ENCODE results near the gene FXYD6.

DNA sequence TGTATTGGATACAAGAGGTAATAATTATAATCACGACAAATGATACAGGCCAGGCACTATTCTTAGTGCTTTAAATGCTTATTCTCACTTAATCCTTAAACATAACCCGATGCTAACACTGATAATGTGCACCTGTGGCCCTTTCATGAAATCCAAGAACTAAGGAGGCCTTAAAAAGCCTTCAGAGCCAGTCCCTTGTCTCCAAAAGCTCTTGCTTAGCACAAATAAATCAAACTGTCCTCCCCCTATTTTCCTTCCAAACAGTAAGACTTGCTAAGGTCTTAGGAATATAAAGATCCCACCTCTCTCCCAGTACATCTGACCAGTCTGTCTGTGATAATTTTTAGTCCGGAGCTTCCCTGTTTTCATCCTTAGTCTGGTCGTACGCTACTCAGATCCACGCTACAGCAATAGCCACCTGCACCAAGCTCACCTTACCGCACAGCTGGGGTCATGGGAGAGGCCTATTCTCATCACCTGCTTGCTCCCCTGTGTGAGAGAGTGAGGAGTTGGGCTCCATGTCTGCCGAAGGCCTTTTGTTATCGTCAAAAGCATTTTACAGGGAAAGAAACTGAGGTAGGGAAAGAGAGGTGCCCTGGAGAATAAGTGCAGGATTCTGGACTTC is 16.9 kb downstream of the FXYD6 start:
- TF ChIP-seq, protein P1, sequence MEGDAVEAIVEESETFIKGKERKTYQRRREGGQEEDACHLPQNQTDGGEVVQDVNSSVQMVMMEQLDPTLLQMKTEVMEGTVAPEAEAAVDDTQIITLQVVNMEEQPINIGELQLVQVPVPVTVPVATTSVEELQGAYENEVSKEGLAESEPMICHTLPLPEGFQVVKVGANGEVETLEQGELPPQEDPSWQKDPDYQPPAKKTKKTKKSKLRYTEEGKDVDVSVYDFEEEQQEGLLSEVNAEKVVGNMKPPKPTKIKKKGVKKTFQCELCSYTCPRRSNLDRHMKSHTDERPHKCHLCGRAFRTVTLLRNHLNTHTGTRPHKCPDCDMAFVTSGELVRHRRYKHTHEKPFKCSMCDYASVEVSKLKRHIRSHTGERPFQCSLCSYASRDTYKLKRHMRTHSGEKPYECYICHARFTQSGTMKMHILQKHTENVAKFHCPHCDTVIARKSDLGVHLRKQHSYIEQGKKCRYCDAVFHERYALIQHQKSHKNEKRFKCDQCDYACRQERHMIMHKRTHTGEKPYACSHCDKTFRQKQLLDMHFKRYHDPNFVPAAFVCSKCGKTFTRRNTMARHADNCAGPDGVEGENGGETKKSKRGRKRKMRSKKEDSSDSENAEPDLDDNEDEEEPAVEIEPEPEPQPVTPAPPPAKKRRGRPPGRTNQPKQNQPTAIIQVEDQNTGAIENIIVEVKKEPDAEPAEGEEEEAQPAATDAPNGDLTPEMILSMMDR (IDR thresholded peaks at IDR 0.05; ENCODE audit: control extremely low read depth in 1 of 3, insufficient read depth in 1 of 3, low read depth in 1 of 3, low read length in 3 of 3), result no peak
- TF ChIP-seq CREB1 (IDR thresholded peaks at IDR 0.05) (no peak), RAD21 (IDR thresholded peaks at IDR 0.05 in 1 of 2, conservative IDR thresholded peaks at IDR 0.05 in 1 of 2; ENCODE audit: low read depth in 2 of 2, low read length in 2 of 2) (no peak), MAFK (IDR thresholded peaks at IDR 0.05; ENCODE audit: low read depth, low read length) (no peak), EZH2 (IDR thresholded peaks at IDR 0.05; ENCODE audit: low read depth, low read length, severe bottlenecking) (no peak), POLR2A (IDR thresholded peaks at IDR 0.05; ENCODE audit: control extremely low read depth in 1 of 2, low read depth in 2 of 2, low read length in 2 of 2) (no peak), JUND (IDR thresholded peaks at IDR 0.05; ENCODE audit: low read length) (no peak), YY1 (IDR thresholded peaks at IDR 0.05; ENCODE audit: low read depth, low read length) (no peak), JUN (IDR thresholded peaks at IDR 0.05; ENCODE audit: low read depth, low read length) (no peak), CHD2 (IDR thresholded peaks at IDR 0.05; ENCODE audit: low read length) (no peak), SIN3A (conservative IDR thresholded peaks at IDR 0.05 in 1 of 2, IDR thresholded peaks at IDR 0.05 in 1 of 2; ENCODE audit: low read depth in 1 of 2, low read length in 2 of 2) (no peak), ZNF274 (IDR thresholded peaks at IDR 0.05; ENCODE audit: borderline replicate concordance, extremely low read depth, low read length) (no peak)
- TF ChIP-seq, protein P2, sequence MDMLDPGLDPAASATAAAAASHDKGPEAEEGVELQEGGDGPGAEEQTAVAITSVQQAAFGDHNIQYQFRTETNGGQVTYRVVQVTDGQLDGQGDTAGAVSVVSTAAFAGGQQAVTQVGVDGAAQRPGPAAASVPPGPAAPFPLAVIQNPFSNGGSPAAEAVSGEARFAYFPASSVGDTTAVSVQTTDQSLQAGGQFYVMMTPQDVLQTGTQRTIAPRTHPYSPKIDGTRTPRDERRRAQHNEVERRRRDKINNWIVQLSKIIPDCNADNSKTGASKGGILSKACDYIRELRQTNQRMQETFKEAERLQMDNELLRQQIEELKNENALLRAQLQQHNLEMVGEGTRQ (IDR thresholded peaks at IDR 0.05; ENCODE audit: low read length), result no peak
